Astrocyte of the cerebellum (primary cell): ENCODE data around the gene B3GAT1.

ENCODE experiments used
- DNase-seq: peaks from one replicate; pipeline ENCODE4 v3.0.0-alpha.2; 2011; ENCODE audit warnings: low read depth
- H3K4me3 ChIP-seq: 2 replicates; pipeline ENCODE4 v1.5.1; 2011; ENCODE audit warnings: mild to moderate bottlenecking, low read depth, low read length, moderate library complexity
- in situ Hi-C: cut with HindIII; loops from 2 replicates; pipeline ENCODE4 v1.10.0; 2017; ENCODE audit warnings: low sequenced_read_pairs
- TF ChIP-seq, protein P1 (sequence below): IDR thresholded peaks from 2 replicates; pipeline ENCODE4 v1.5.1; 2012; ENCODE audit warnings: low read length, low read depth, moderate library complexity, mild to moderate bottlenecking; ENCODE audit errors: missing control alignments

B3GAT1 gene

DNA sequence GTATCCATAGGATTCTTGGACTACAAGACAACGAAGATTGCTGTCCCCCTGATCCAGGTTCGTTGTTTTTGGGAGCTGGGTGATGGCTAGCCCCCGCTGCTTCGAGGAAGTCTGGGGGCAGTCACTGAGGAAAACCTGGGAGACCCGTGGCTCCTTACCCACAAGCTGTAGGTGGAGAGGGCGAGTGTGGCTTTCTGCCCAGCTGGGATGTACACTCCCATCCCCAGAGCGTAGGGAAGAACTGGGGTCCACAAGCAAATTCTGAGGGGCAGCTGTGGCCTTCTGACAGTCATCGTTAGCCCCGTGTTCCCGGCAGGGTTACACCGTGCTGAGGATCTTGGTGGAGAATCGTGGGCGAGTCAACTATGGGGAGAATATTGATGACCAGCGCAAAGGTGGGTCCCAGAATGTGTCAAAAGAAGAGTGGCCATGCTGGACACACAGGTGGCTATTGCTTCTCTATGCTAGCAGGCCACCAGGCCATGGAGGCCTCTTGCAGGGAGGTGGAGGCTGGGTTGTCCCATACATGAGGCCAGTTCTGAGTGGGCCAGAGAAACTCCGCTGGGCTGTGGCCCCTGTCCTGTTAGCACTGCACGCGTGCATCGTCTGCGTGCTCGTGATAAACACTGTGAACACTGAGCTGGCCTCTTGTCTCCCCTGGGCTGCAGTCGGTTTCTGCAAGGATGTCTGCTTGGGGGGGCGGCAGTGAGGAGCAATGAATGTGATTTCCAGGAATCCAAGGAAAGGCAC lies 40.4 kb downstream of the B3GAT1 start:
- in situ Hi-C loops: no loop called here
- TF ChIP-seq, protein P1, sequence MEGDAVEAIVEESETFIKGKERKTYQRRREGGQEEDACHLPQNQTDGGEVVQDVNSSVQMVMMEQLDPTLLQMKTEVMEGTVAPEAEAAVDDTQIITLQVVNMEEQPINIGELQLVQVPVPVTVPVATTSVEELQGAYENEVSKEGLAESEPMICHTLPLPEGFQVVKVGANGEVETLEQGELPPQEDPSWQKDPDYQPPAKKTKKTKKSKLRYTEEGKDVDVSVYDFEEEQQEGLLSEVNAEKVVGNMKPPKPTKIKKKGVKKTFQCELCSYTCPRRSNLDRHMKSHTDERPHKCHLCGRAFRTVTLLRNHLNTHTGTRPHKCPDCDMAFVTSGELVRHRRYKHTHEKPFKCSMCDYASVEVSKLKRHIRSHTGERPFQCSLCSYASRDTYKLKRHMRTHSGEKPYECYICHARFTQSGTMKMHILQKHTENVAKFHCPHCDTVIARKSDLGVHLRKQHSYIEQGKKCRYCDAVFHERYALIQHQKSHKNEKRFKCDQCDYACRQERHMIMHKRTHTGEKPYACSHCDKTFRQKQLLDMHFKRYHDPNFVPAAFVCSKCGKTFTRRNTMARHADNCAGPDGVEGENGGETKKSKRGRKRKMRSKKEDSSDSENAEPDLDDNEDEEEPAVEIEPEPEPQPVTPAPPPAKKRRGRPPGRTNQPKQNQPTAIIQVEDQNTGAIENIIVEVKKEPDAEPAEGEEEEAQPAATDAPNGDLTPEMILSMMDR: no peak
- no peak overlapping the region for H3K4me3 ChIP-seq
- DNase-seq: no peak

DNA sequence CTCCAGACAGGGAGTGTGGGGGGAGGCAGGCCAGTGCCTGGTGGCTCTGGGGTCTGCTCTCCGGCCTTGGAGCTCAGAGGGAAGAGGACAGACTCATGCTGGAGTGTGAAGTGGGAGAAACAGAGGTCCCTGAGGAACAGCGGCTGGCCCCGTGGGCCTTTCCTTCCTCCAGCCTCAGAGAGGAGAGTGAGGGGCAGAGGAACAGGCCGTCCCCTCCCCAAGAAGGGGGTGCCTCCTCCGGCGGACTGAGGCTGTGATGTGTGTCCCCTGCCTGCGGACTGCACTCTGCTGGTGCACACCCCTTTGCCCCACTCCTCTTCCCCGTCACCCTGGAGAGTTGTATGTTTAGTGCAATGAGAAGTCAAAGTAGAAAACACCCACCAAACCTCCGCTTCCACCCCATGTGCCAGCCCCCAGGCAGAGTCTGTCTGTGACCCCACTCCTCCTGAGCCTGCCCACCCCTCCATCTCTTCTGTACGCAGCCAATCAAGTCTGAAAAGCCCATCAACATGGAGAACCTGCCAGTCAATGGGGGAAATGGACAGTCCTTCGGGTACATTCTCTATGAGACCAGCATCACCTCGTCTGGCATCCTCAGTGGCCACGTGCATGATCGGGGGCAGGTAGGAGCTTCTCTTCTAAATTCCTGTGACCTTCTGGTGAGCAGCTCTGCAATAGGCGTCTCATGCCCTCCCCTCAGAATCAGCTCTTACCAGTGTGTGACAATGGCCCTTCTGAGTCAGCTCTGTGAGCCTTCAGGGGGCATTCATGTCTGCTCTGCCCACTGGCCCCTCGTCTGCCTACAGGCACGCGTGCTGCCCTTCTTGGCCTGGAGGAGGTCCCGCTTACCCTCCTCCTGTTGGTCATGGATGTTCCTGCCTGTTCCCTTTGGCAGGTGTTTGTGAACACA lies 41.3 kb downstream of the B3GAT1 start:
- TF ChIP-seq, protein P1: no peak

DNA sequence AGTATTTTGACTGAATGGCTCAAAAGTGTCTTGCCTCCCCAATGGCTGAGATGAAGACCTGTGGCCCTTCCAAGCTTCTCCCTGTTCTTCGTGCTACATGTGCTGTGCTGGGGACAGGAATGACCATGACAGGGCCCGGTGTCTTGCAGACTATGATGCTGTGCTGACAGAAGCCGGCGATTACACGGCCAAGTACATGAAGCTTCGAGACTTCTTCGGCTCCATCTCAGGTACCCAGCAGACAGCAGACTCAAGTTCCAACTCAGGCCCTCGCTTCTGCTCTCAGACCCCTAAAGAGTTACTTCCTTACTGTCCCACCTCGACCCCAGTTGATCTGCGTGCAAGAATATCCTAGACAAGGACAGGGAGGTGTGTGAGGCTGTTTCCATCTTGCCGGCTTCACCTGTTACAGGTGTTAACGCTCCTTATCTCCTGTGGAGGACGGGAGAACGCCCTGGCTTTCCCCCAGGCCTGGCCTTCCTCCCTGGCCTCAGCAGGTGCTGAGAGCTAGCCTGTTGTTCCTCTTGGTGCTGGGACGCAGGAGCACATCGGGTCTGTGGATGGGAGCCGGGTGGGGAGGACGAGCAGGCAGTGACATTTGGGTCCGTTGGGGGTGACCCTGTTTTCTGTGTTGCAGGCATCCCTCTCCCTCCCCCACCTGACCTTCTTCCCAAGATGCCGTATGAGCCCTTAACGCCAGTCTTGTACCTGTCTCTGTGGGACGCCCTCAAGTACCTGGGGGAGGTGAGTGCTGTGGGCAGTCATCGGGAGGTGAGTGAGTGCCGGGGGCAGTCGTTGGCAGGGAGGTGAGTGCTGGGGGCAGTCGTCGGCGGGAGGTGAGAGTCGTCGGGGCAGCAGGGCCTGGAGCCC lies 42.2 kb downstream of the B3GAT1 start:
- TF ChIP-seq, protein P1: no peak

More for the DNA sequence above, 41.3 kb downstream of the B3GAT1 start:
- H3K4me3 ChIP-seq: no peak overlapping the region
- DNase-seq: no peak
- in situ Hi-C loops: no loop called here

DNA sequence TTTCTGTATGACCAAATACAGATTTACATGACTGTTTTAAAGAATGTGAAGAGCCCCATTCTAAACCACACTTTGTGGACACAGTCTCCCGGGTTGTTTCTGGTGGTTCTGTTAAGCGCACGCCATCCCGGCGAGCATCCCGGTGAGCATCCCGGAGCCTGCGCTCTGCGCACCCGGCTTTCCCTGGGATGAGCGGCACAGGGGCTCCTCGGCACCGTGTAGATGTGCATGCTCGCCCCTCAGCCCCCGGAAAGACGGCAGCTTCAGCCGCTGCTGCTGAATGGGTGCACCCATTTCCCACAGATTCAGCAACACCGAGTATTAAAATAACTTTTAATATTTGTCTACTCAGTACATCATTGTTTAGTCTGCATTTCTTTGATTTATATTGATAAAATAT lies 44.3 kb downstream of the B3GAT1 start:
- no peak overlapping the region for H3K4me3 ChIP-seq
- DNase-seq: no peak
- in situ Hi-C loops: no loop called here
- TF ChIP-seq, protein P1: no peak

More for the DNA sequence above, 42.2 kb downstream of the B3GAT1 start:
- no peak for DNase-seq
- in situ Hi-C loops: no loop called here
- H3K4me3 ChIP-seq: no peak overlapping the region

DNA sequence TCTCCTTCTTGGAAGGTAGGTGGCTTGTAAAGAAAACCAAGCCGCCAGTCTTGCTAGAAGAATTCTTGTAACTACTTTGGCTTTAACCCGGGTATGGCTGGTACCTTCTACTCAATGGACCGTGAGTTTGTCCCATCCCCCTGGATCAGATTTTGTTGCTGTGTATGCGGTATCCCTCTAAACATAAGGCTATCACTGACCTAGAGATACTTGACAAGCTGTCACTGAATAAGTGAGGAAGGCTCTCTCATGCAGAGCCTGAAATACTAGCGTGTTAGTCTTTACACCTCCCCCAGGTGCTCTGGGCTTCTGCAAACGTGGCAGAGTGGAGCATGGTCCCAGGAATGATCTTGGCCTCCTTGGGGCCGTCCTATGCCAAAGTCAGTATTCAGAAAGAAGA lies 45.8 kb downstream of the B3GAT1 start:
- TF ChIP-seq, protein P1: no peak
- no peak for DNase-seq
- in situ Hi-C loops: no loop called here
- H3K4me3 ChIP-seq: no peak overlapping the region
